ENCODE data around the gene MLLT1. TPM values are rescaled to one million over a fixed set of nuclear protein-coding genes. Genes with fewer than 3 reads are reported as not detected.

MLLT1 gene
- total RNA-seq, 5 donors from 2014 or later (not counting 1 experiment from before 2014, with no cell fraction given), result 31.4 to 59.8 (median 57.2) TPM

DNA sequence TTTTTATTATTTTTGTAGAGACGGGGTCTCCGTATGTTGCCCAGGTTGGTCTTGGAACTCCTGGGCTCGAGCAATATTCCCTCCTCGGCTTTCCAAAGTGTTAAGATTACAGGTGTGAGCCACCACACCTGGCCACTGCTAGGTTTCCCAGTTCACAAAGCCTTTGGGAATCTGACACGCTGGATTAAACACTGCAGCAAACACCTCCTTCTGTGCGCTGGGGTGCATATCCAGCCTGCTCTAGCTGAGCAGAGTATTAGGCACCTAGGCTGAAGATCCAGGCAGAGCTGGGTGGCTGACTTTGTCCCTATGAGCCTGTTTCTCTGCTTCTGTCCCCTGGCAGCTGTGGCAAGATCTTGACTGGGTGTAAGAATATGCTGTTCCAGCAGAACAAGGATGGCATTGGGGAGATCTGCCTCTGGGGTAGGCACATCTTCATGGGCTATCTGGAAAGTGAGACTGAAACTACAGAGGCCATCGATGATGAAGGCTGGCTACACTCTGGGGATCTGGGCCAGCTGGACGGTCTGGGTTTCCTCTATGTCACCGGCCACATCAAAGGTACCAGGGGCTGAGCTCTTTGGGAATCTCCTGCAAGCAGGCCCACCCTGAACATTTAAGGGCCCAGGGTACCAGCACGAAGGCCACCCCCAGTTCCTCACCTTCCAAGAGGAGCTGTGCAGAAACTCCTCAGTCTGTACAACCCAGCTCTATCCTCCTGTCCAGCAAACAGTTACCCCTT is 94.5 kb downstream of the MLLT1 start:
- 83% methylated on average over 9 of the region's 10 CpGs for WGBS (ENCODE audit: insufficient coverage)
- Mint-ChIP-seq H3K4me1 (peaks cover 0 to 6% (median 5%) of the 10 kb centered on the region in 3 donors), H3K9me3 (peaks cover 0 to 13% (median 6%) of the 10 kb centered on the region in 3 donors), H3K27ac (no peak overlapping the region), H3K4me3 (no peak overlapping the region), H3K36me3 (no peaks in the 10 kb centered on the region), H3K27me3 (peaks cover 8 to 24% of the 10 kb centered on the region in 2 donors)
- H3K9me3 ChIP-seq, result no peaks in the 10 kb centered on the region
- no peaks in the 10 kb centered on the region for H3K4me1 ChIP-seq (ENCODE audit: control insufficient read depth in 1 of 2, extremely low read depth in 1 of 2, insufficient read depth in 2 of 2, low read length in 2 of 2)
- DNase-seq (no peak), ATAC-seq (replicated peaks in 1 of 4) (no peak)
- H3K27me3 ChIP-seq (replicated peaks in 1 of 2; ENCODE audit: control insufficient read depth in 2 of 2, extremely low read depth in 1 of 2, insufficient read depth in 2 of 2, low read length in 1 of 2), result peaks cover 0 to 41% of the 10 kb centered on the region in 2 experiments
- no peak overlapping the region for H3K4me3 ChIP-seq (ENCODE audit: control insufficient read depth in 1 of 2, extremely low read depth in 1 of 2, low read length in 1 of 2)
- H3K36me3 ChIP-seq (ENCODE audit: control insufficient read depth in 2 of 2, extremely low read depth in 1 of 2, insufficient read depth in 1 of 2, low read length in 1 of 2), result no peaks in the 10 kb centered on the region
- CTCF ChIA-PET, result interaction anchor here in 1 of 2 donors (0.6 kb wide), 2 partner anchors 53 to 546 kb away, joined by 4 read pairs; no protein-coding TSS in a partner anchor
- POLR2A ChIA-PET, result no interaction called here
- no peak overlapping the region for H3K27ac ChIP-seq (ENCODE audit: low read length)

DNA sequence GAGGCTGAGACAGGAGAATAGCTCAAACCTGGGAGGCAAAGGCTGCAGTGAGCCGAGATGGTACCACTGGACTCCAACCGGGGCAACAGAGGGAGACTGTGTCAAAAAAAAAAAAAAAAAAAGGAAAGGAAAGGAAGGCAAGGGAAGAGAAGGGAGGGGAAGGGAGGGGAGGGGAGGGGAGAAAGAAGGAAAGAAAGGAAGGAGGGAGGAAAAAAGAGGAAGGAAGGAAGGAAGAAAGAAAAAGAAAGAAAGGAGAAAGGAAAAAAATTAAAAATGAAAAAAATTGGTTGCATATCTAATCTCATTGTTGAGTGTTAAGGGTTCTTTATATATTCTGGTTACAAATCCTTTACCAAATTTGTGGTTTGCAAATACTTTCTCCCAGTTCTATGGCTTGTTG is 98.7 kb downstream of the MLLT1 start:
- 53% methylated on average over 2 of the region's 2 CpGs for WGBS (ENCODE audit: insufficient coverage)
- Mint-ChIP-seq H3K36me3 (no peaks in the 10 kb centered on the region), H3K27ac (no peak overlapping the region), H3K4me1 (peaks cover 0 to 6% (median 5%) of the 10 kb centered on the region in 3 donors), H3K4me3 (no peak overlapping the region), H3K27me3 (peaks cover 21 to 38% of the 10 kb centered on the region in 2 donors), H3K9me3 (no peaks in the 10 kb centered on the region)
- Histone ChIP-seq H3K4me1 (ENCODE audit: control insufficient read depth in 1 of 2, extremely low read depth in 1 of 2, insufficient read depth in 2 of 2, low read length in 2 of 2) (no peaks in the 10 kb centered on the region), H3K27me3 (replicated peaks in 1 of 2; ENCODE audit: control insufficient read depth in 2 of 2, extremely low read depth in 1 of 2, insufficient read depth in 2 of 2, low read length in 1 of 2) (peaks cover 0 to 42% of the 10 kb centered on the region in 2 experiments), H3K9me3 (no peaks in the 10 kb centered on the region), H3K36me3 (ENCODE audit: control insufficient read depth in 2 of 2, extremely low read depth in 1 of 2, insufficient read depth in 1 of 2, low read length in 1 of 2) (no peaks in the 10 kb centered on the region), H3K27ac (ENCODE audit: low read length) (no peak overlapping the region), H3K4me3 (ENCODE audit: control insufficient read depth in 1 of 2, extremely low read depth in 1 of 2, low read length in 1 of 2) (no peak overlapping the region)
- DNase-seq (no peak), ATAC-seq (replicated peaks in 1 of 4) (no peak)
- POLR2A ChIA-PET, result interaction anchor here in 1 of 2 donors (0.9 kb wide), 1 partner anchor 91 kb away, joined by 7 read pairs; no protein-coding TSS in a partner anchor
- CTCF ChIA-PET, result interaction anchor here (0.6 kb wide), 3 partner anchors 17 to 55 kb away, joined by 3 to 9 read pairs (median 3); no protein-coding TSS in a partner anchor

DNA sequence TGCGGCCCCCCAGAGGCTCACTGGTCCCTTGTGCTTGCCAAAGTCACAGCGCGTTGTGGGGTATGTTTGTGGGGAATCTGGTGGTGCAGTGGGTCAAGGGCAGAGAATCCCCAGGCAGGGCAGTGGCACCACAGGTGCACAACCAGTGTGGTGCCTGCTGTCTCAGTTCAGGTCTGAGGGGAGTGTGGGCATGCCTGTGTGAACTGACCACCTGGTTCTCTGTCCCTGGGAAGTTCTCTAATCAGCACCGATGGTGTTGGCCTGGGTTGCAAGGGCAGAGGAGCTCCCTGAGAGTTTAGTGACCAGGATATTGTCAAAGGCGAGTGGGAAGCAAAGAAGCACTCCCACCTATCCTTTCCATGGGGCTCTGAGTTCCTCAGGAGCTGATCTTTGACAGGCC is 106.6 kb downstream of the MLLT1 start:
- ChIA-PET CTCF (interaction anchor here in 1 of 2 donors (0.6 kb wide), 1 partner anchor 456 kb away, joined by 5 read pairs; no protein-coding TSS in a partner anchor), POLR2A (no interaction called here)
- peaks cover 6% of the 10 kb centered on the region for H3K36me3 Mint-ChIP-seq
- peaks cover 12 to 22% of the 10 kb centered on the region in 2 donors for H3K27me3 Mint-ChIP-seq
- 95% methylated on average over 2 of the region's 5 CpGs for WGBS (ENCODE audit: insufficient coverage)
- H3K4me3 Mint-ChIP-seq, result no peak overlapping the region
- H3K36me3 ChIP-seq (ENCODE audit: control insufficient read depth in 2 of 2, extremely low read depth in 1 of 2, insufficient read depth in 1 of 2, low read length in 1 of 2), result no peaks in the 10 kb centered on the region
- DNase-seq (no peak), ATAC-seq (replicated peaks in 1 of 4) (no peak)
- H3K27ac Mint-ChIP-seq, result no peak overlapping the region
- H3K9me3 Mint-ChIP-seq, result peaks cover 0 to 19% (median 7%) of the 10 kb centered on the region in 3 donors
- no peak overlapping the region for H3K4me3 ChIP-seq (ENCODE audit: control insufficient read depth in 1 of 2, extremely low read depth in 1 of 2, low read length in 1 of 2)
- no peaks in the 10 kb centered on the region for H3K4me1 Mint-ChIP-seq
- H3K4me1 ChIP-seq (ENCODE audit: control insufficient read depth in 1 of 2, extremely low read depth in 1 of 2, insufficient read depth in 2 of 2, low read length in 2 of 2), result no peaks in the 10 kb centered on the region
- peaks cover 0 to 9% of the 10 kb centered on the region in 2 experiments for H3K27me3 ChIP-seq (replicated peaks in 1 of 2; ENCODE audit: control insufficient read depth in 2 of 2, extremely low read depth in 1 of 2, insufficient read depth in 2 of 2, low read length in 1 of 2)
- H3K9me3 ChIP-seq, result no peaks in the 10 kb centered on the region
- H3K27ac ChIP-seq (ENCODE audit: low read length), result no peak overlapping the region

DNA sequence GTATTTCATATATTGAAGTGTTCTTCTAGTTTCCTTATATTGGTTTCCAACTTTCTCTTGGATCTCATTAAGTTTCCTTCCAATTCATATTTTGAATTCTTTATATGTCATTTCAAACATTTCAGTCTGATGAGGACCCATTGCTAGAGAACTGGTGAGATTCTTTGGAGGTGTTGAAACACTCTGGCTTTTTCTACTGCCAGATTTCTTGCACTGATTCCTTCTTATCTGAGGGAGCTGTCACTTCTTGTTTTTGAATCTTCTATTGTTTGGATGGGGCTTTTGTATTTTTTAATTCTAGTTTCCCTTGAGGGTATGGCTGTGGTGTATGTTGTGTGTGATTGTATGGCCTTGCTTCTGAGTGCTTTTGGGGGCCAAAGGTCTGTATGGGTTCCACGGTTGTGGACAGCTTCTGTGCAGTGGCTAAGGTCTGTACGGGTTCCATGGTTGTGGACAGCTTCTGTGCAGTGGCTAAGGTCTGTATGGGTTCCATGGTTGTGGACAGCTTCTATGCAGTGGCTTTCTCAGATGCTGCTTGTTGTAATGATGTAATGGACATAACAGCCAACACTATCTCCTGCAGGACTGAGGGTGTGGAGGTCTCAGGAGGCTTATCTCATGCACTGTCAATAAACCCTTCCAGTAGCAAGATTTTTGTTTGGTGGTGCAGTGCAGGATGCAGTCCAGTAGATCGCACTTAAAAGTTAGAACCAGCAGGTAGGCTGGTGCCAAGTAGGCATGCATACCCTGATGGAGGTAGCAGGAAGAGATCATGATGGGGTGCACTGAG is 107.5 kb downstream of the MLLT1 start:
- H3K27ac Mint-ChIP-seq, result no peak overlapping the region
- peaks cover 6% of the 10 kb centered on the region for H3K36me3 Mint-ChIP-seq
- no peak overlapping the region for H3K4me3 Mint-ChIP-seq
- ATAC-seq (replicated peaks in 1 of 4), result no peak
- Histone ChIP-seq H3K4me3 (ENCODE audit: control insufficient read depth in 1 of 2, extremely low read depth in 1 of 2, low read length in 1 of 2) (no peak overlapping the region), H3K4me1 (ENCODE audit: control insufficient read depth in 1 of 2, extremely low read depth in 1 of 2, insufficient read depth in 2 of 2, low read length in 2 of 2) (no peaks in the 10 kb centered on the region), H3K9me3 (no peaks in the 10 kb centered on the region), H3K27ac (ENCODE audit: low read length) (no peak overlapping the region), H3K36me3 (ENCODE audit: control insufficient read depth in 2 of 2, extremely low read depth in 1 of 2, insufficient read depth in 1 of 2, low read length in 1 of 2) (no peaks in the 10 kb centered on the region), H3K27me3 (replicated peaks in 1 of 2; ENCODE audit: control insufficient read depth in 2 of 2, extremely low read depth in 1 of 2, insufficient read depth in 2 of 2, low read length in 1 of 2) (peaks cover 0 to 9% of the 10 kb centered on the region in 2 experiments)
- WGBS (ENCODE audit: insufficient coverage), result 83% methylated on average over 1 of the region's 3 CpGs
- CTCF ChIA-PET, result no interaction called here
- POLR2A ChIA-PET, result no interaction called here
- H3K4me1 Mint-ChIP-seq, result no peaks in the 10 kb centered on the region
- peaks cover 0 to 19% (median 7%) of the 10 kb centered on the region in 3 donors for H3K9me3 Mint-ChIP-seq
- H3K27me3 Mint-ChIP-seq, result peaks cover 12 to 22% of the 10 kb centered on the region in 2 donors
- DNase-seq, result no peak

DNA sequence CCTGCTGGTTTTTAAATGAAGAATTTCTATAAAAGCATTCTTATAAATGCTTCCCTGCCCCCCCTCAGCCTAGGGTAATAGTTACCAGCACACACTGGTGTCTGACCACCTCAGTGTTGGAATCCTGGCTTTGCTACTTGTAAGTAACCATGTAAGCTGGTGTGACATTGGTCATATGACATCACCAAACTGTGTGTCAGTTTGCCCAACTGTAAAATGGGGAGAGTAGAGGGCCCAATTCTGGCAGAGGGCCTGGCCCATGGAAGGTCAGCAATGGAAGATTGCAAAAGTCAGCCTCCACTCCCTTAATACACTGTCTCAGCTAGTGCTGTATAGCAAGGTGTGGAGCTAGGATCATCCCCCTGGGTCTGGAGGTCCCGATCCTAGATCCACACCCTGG is 112.7 kb downstream of the MLLT1 start:
- DNase-seq, result no peak
- ChIA-PET CTCF (no interaction called here), POLR2A (interaction anchor here in 1 of 2 donors (0.6 kb wide), 1 partner anchor 1410 kb away, joined by 4 read pairs; no protein-coding TSS in a partner anchor)
- Histone ChIP-seq H3K4me1 (ENCODE audit: control insufficient read depth in 1 of 2, extremely low read depth in 1 of 2, insufficient read depth in 2 of 2, low read length in 2 of 2) (no peaks in the 10 kb centered on the region), H3K9me3 (no peaks in the 10 kb centered on the region), H3K4me3 (ENCODE audit: control insufficient read depth in 1 of 2, extremely low read depth in 1 of 2, low read length in 1 of 2) (no peak overlapping the region), H3K27ac (ENCODE audit: low read length) (no peak overlapping the region), H3K36me3 (ENCODE audit: control insufficient read depth in 2 of 2, extremely low read depth in 1 of 2, insufficient read depth in 1 of 2, low read length in 1 of 2) (no peaks in the 10 kb centered on the region), H3K27me3 (replicated peaks in 1 of 2; ENCODE audit: control insufficient read depth in 2 of 2, extremely low read depth in 1 of 2, insufficient read depth in 2 of 2, low read length in 1 of 2) (peaks cover 0 to 2% of the 10 kb centered on the region in 2 experiments)
- Mint-ChIP-seq H3K4me3 (no peak overlapping the region), H3K27me3 (peaks cover 0 to 8% of the 10 kb centered on the region in 2 donors), H3K4me1 (peaks cover 0 to 6% (median 0%) of the 10 kb centered on the region in 3 donors), H3K9me3 (peaks cover 0 to 17% (median 6%) of the 10 kb centered on the region in 3 donors), H3K36me3 (peaks cover 6% of the 10 kb centered on the region), H3K27ac (no peak overlapping the region)
- ATAC-seq (replicated peaks in 1 of 4), result no peak
- 93% methylated on average over 1 of the region's 1 CpG for WGBS (ENCODE audit: insufficient coverage)

DNA sequence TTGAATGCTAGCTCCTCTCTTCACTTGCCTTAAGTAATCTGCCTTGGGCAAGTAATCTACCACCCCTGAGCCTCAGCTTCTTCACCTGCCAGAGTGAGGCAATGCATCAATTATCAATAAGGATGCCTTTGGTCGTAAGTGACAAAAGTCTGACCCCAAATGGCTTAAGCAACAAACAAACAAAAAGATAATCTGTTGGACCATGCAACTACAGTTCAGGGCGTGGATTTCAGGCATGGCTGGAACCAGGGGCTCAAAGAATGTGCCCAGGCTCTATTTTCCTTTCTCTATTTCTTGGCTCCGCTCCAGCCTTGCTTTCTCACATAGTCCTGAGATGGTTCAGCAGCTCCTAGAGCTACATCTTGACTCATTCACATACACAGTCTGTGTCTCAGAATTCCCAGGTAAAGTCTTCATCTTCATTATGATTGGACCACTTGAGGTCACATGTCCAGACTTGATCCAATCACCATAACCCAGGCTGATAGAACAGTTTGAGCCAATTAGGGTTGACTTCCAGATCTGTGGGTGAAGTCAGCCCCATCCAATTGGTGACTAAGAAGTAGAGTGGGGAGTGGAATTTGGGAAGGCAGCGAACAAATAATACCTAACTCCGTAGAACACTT is 114.8 kb downstream of the MLLT1 start:
- ATAC-seq (replicated peaks in 1 of 4), result no peak
- Mint-ChIP-seq H3K36me3 (no peaks in the 10 kb centered on the region), H3K4me1 (peaks cover 7 to 14% (median 10%) of the 10 kb centered on the region in 3 donors), H3K27ac (peak overlapping the region in 1 of 2 donors; percentile 39), H3K27me3 (peaks cover 0 to 3% of the 10 kb centered on the region in 2 donors), H3K9me3 (peaks cover 0 to 6% (median 0%) of the 10 kb centered on the region in 3 donors), H3K4me3 (no peak overlapping the region)
- no peaks in the 10 kb centered on the region for H3K9me3 ChIP-seq
- no peak for DNase-seq
- WGBS (ENCODE audit: insufficient coverage), result 86% methylated on average over 3 of the region's 5 CpGs
- ChIA-PET CTCF (interaction anchor here in 1 of 2 donors (0.7 kb wide), 1 partner anchor 17 kb away, joined by 9 read pairs; no protein-coding TSS in a partner anchor), POLR2A (no interaction called here)
- no peak overlapping the region for H3K27ac ChIP-seq (ENCODE audit: low read length)
- peaks cover 0 to 2% of the 10 kb centered on the region in 2 experiments for H3K27me3 ChIP-seq (replicated peaks in 1 of 2; ENCODE audit: control insufficient read depth in 2 of 2, extremely low read depth in 1 of 2, insufficient read depth in 2 of 2, low read length in 1 of 2)
- H3K4me1 ChIP-seq (ENCODE audit: control insufficient read depth in 1 of 2, extremely low read depth in 1 of 2, insufficient read depth in 2 of 2, low read length in 2 of 2), result peaks cover 0 to 12% of the 10 kb centered on the region in 2 experiments
- H3K36me3 ChIP-seq (ENCODE audit: control insufficient read depth in 2 of 2, extremely low read depth in 1 of 2, insufficient read depth in 1 of 2, low read length in 1 of 2), result no peaks in the 10 kb centered on the region
- H3K4me3 ChIP-seq (ENCODE audit: control insufficient read depth in 1 of 2, extremely low read depth in 1 of 2, low read length in 1 of 2), result no peak overlapping the region
